Activated CD8-positive, alpha-beta memory T cell treated with anti-CD3 and anti-CD28 coated beads for 4 hours (primary cell): Measurements from ENCODE around the gene TECPR2.
"Not testable (repeated sequence)": the region's sequence is repeated elsewhere in the genome, so short reads cannot be mapped to it uniquely, and the experiment has no call there.

ENCODE experiments used
- DNase-seq, 2 donors: peaks; one replicate each; pipeline ENCODE4 v3.0.0-alpha.2; 2020; ENCODE audit warnings: low read depth in 2 of 2

Gene TECPR2, protein sequence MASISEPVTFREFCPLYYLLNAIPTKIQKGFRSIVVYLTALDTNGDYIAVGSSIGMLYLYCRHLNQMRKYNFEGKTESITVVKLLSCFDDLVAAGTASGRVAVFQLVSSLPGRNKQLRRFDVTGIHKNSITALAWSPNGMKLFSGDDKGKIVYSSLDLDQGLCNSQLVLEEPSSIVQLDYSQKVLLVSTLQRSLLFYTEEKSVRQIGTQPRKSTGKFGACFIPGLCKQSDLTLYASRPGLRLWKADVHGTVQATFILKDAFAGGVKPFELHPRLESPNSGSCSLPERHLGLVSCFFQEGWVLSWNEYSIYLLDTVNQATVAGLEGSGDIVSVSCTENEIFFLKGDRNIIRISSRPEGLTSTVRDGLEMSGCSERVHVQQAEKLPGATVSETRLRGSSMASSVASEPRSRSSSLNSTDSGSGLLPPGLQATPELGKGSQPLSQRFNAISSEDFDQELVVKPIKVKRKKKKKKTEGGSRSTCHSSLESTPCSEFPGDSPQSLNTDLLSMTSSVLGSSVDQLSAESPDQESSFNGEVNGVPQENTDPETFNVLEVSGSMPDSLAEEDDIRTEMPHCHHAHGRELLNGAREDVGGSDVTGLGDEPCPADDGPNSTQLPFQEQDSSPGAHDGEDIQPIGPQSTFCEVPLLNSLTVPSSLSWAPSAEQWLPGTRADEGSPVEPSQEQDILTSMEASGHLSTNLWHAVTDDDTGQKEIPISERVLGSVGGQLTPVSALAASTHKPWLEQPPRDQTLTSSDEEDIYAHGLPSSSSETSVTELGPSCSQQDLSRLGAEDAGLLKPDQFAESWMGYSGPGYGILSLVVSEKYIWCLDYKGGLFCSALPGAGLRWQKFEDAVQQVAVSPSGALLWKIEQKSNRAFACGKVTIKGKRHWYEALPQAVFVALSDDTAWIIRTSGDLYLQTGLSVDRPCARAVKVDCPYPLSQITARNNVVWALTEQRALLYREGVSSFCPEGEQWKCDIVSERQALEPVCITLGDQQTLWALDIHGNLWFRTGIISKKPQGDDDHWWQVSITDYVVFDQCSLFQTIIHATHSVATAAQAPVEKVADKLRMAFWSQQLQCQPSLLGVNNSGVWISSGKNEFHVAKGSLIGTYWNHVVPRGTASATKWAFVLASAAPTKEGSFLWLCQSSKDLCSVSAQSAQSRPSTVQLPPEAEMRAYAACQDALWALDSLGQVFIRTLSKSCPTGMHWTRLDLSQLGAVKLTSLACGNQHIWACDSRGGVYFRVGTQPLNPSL (N-terminal part only)

DNA sequence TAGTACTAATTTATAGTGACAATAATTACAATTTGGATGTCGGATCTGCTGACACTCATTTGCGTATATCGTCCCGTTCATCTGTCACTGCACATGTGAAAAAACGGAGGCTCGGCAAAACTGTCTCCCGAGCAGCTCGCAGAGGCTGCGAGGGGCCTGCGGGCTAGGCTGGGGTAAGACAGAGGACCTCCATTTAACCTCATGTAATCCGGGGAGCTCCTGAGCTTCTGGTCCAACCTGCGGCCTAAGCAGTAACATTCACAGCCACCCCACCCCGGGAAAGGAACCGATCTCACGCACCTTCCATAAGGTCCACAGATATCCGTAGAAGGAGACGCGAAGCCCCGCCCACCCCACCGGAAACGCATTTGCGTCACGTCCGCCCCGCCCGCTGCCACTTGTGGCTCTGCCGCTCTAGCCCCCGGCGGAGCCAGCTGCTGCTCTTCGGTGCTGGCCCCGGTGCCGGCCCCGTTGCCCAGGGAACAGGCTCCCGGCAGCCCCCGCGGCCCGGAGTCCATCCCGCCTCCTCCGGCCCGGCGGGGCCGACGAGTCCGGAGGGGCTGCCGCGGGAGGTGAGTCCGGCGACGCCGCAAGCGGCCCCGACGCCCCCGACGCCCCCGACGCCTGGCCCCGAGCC is at the start of gene TECPR2, which contains the start of gene CINP:
TSS of gene TECPR2 (plus strand) at position 397 of the 637 bp plus-strand sequence. CDS start 13,781 bp downstream, outside the sequence.
TSS of gene CINP (minus strand) at position 346 of the 637 bp plus-strand sequence. CDS start at position 307, 39 bp downstream.
- DNase-seq = peak; percentile 93 to 97

DNA sequence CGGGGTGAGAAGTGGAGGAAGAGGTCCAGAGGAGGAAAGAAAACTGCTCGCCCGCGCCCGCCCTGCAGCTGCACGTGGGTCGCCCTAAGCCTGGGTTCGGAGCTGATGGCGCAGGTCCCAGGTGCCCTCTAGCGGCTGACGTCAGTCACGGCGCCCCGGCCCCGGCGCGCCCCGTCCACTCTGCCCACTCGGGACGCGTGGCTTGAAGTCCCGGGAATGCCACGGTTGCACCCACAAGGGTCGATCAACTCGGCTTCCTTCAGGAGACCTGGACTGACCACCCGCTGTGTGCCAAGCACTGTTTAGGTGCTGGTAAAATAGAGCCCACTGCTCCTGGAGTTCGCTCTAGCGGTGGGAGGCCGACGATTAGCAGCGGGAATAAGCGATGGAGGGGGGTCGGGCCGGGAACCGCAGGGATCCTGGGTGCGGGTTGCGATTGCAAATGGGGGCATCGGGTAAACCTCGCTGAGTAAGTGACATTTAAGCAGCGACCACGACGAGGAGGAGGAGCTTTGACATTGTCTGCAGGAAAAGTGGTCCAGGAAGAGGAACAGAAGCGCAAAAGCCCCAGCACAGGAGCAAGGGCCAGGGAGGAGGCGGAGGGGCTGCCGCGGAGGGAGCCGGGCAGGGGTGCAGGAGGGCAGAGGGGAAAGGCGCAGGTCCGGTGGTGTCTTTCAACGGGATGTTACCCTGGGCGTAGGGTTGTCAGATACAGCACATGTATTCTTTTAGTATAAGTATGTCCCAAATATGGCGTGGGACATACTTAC is 48.3 kb upstream of the TECPR2 start:
- DNase-seq = peak; percentile 59 to 60

DNA sequence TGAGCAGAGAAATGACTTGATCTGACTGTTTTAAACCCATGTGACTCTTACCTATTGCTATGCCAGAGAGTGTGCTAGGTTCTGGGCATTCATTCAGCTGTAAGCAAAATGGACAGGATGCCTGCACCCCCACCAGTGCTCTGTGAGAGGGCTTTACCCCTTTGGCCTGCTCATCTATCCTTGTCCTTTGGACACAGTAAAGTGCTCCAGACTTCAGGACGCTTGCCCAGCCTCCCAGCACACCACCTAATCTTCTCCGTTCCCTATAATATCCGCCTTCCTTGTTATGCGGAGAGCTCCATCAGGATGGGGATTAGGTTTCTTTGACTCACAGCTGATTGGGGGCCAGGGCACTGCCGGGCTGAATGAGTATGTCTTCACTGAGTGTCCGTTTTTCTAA is 47.6 kb upstream of the TECPR2 start:
- no peak for DNase-seq

- DNase-seq = no peak
These were observed 46.4 kb upstream of the TECPR2 start for GRCh38 chr14:102316338-102316742.

- DNase-seq = peak; percentile 85 to 91
These were observed 45.8 kb upstream of the TECPR2 start for GRCh38 chr14:102316743-102317563.

DNA sequence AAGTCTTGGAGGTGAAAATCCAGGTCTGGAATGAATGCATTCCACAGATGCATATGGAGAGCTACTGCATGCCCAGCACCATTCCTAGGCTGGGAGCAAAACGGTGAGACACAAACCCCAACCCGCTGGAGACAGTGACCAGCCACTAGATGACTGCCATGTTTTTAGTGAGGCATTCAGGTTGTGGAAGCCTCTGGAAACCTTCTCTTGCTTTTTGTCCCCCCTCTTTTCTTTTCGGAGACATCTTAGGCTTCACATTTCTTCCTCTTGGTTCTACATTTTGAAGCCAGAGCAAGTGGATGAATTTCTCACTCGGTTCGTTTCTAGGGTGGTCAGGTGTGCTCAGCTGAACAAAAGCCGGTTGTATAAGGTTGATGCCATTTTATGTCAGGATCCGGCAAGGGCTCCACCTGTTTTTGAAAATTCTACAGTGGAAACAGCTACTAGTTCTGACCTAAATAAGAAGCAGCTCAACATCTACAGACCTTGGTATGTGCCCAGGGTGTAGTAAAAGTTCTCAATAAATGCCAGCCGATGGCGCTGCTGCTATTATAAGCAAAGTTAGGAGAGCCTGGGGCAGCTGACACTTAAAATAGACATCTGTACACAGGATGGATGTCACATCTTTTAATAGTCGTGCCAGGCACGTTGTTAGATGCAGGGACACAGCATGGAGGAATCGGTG is 45.0 kb upstream of the TECPR2 start:
- DNase-seq = no peak

DNA sequence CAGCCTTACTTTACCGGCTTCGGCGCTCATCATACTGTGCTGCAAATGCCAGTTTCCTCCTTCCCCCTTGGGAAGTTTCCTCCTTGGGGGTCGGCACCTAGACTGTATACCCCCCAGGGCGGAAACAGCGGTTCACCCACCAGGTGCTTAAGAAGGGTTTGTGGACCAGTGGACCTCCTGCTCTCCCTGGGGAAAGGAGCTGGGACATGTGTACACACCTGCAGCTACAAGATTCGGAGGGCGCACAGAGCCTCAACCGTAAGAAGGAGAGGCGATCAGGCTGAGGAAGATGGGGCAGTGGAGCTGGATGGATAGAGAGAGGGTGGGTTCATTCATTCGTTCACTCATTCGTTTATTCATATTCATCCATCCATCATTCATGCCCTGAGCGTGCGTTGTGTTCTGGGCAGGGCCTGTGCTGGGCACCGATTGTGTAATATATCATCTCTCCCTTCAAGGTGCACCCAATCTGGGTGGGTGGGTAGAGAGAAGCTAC is 43.9 kb upstream of the TECPR2 start:
- no peak for DNase-seq

DNA sequence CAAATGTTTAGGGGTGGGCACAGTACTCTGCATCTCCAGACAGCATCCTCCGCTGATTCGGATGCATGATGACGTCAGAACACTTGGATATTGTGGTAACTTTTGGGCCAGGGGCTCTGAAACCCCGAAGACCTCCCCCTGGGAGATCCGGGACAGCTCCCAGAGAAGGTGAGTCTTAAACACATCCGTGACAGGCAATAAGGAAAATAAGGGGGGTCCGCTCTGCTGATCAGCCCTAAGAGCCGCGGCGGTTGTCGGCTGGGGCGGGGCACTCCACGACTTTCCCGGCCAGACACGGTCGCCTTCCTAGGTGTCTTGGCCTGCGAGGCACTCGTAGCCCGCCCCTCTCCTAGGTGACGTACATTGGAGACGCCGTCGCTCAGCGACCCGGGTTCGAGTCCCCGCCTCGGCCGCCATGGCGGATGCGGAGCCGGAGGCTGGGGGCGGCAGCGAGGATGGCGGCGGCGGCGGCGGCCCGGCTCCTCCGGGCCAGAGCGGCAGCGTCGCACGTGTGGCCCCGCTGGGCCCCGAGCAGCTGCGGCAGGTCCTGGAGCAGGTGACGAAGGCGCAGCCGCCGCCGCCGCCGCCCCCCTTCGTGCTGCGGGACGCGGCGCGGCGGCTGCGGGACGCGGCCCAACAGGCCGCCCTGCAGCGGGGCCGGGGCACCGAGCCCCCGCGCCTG is 43.2 kb upstream of the TECPR2 start, which contains the start of gene ZNF839:
TSS of gene ZNF839 (plus strand) at position 396 of the 682 bp plus-strand sequence. CDS start at position 416, 20 bp downstream.
- peak; percentile 86 to 89 for DNase-seq

DNA sequence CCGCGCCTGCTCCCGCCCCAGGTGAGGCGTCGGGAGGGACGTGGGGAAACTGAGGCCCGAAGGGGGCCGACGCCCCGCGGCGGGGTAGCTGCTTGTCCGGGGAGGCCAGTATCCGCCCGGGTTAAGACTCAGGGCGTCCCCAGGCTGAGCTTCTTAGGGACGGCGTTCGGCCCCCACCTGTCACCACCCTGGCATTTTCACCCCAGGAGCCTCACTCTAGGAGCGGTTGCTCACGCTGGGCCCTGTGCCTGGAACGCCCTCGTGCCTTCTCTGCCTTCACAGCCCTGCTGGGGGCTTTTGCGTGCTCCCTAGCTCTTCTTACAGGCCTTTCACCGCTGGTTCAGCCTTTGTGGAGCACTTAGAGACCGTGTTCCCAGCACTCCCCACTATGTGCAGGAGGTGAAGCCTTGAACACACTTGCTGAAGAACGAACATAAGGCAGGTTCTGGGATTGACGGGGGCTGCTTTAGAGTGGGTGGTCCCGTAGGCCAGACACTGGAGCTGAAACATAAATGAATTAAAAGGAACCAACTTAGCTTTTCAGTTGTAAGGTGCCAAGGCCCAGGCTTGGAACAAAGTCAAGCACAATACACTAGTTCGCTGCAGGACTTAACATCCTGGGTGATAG is 42.6 kb upstream of the TECPR2 start:
- DNase-seq = peak; percentile 15 to 33

GRCh38 chr14:102320671-102321455 is 41.9 kb upstream of the TECPR2 start:
- DNase-seq = no peak

- no peak for DNase-seq
These were observed 41.0 kb upstream of the TECPR2 start for GRCh38 chr14:102321456-102322422.

GRCh38 chr14:102323102-102323501 is 39.6 kb upstream of the TECPR2 start:
- DNase-seq = no peak

- no peak for DNase-seq
These were observed 36.9 kb upstream of the TECPR2 start for GRCh38 chr14:102325791-102326345.

- no peak for DNase-seq
These were observed 36.2 kb upstream of the TECPR2 start for GRCh38 chr14:102326583-102326982.

DNA sequence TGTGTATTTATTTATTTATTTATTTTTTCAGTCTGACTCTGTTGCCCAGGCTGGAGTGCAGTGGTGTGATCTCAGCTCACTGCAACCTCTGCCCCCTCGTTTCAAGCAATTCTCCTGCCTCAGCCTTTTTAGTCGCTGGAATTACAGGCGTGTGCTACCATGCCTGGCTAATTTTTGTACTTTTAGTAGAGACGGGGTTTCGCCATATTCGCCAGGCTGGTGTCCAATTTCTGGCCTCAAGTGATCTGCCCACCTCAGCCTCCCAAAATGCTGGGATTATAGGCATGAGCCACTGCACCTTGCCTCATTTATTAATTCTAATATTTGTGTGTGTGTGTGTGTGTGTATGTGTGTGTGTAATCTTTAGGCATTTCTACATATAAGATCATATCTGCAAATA is 33.4 kb upstream of the TECPR2 start:
- DNase-seq = not testable (repeated sequence)
